H1 (cell line): Measurements from ENCODE around the gene RHOV. TPM values are rescaled to one million over a fixed set of nuclear protein-coding genes. Genes with fewer than 3 reads are reported as not detected.

Experiments used
- CTCF ChIA-PET: fragments of 300-600 bp; sonication (Branson Sonifier 250); formaldehyde crosslinking; loops from one replicate; lab custom pipeline; 2021; ENCODE audit not compliant: partially characterized antibody; lab: Charles Lee
- POLR2A ChIA-PET: fragments of 300-600 bp; sonication (Branson Sonifier 250); formaldehyde crosslinking; loops from one replicate; lab custom pipeline; 2021; ENCODE audit warnings: inconsistent platforms; ENCODE audit not compliant: partially characterized antibody; lab: Charles Lee
- DNase-seq, 2 experiments: peaks; one replicate each; pipeline versions ENCODE4 v3.0.0 to v3.0.0-alpha.2; 2010 to 2022; ENCODE audit warnings: low spot score in 2 of 2, low read depth in 1 of 2, mixed read lengths in 1 of 2
- FAIRE-seq: peaks from 2 replicates; lab custom pipeline; 2011; peaks lifted over from hg19 to GRCh38; lab: Jason Lieb, UNC
- H2AFZ ChIP-seq: 2 replicates; pipeline ENCODE4 v1.8.1; 2012; ENCODE audit warnings: low read length, inconsistent platforms
- H2AK5ac ChIP-seq: 2 replicates; pipeline ENCODE4 v1.6.1; 2013; ENCODE audit warnings: low read depth, low read length
- H2BK120ac ChIP-seq: replicated peaks from 2 replicates; pipeline ENCODE3; 2013; ENCODE audit warnings: low read depth, low read length, inconsistent platforms
- H2BK12ac ChIP-seq: 2 replicates; pipeline ENCODE4 v1.6.1; 2013; ENCODE audit warnings: low read depth, low read length
- H2BK15ac ChIP-seq: 2 replicates; pipeline ENCODE4 v1.6.1; 2013; ENCODE audit warnings: low read length
- H2BK20ac ChIP-seq: 2 replicates; pipeline ENCODE4 v1.6.1; 2013; ENCODE audit warnings: low read length
- H2BK5ac ChIP-seq: 2 replicates; pipeline ENCODE4 v1.6.1; 2013; ENCODE audit warnings: low read depth, low read length
- H3K14ac ChIP-seq: 2 replicates; pipeline ENCODE4 v1.6.1; 2013; ENCODE audit warnings: inconsistent platforms; ENCODE audit not compliant: insufficient read length
- H3K18ac ChIP-seq: 2 replicates; pipeline ENCODE4 v1.6.1; 2013; ENCODE audit warnings: low read length; ENCODE audit errors: extremely low read depth
- H3K23ac ChIP-seq: 2 replicates; pipeline ENCODE4 v1.6.1; 2013; ENCODE audit warnings: inconsistent platforms; ENCODE audit not compliant: insufficient read length
- H3K23me2 ChIP-seq: 2 replicates; pipeline ENCODE4 v1.6.1; 2013; ENCODE audit warnings: low read depth, low read length
- H3K27ac ChIP-seq: 2 replicates; pipeline ENCODE4 v1.6.1; 2011; ENCODE audit warnings: low read depth, low read length, inconsistent platforms
- H3K27me3 ChIP-seq, 4 experiments: replicated peaks in 1 of 4; 1 replicate in 1 of 4; 2 replicates in 3 of 4; pipeline versions ENCODE4 v1.6.1 to v1.8.1; 2011 to 2013; ENCODE audit warnings: low read length in 3 of 4, mild to moderate bottlenecking in 3 of 4, inconsistent platforms in 2 of 4, mixed read lengths in 2 of 4, moderate library complexity in 1 of 4; ENCODE audit not compliant: control insufficient read depth in 3 of 4, insufficient read depth in 3 of 4; ENCODE audit errors: extremely low read depth in 1 of 4
- H3K36me3 ChIP-seq, 4 experiments: 2 replicates each; pipeline versions ENCODE4 v1.6.1 to v1.8.1; 2011 to 2013; ENCODE audit warnings: mild to moderate bottlenecking in 4 of 4, low read length in 3 of 4, moderate library complexity in 2 of 4, control low read depth in 1 of 4, inconsistent platforms in 1 of 4; ENCODE audit not compliant: insufficient read depth in 4 of 4, control insufficient read depth in 2 of 4
- H3K4ac ChIP-seq: replicated peaks from 2 replicates; pipeline ENCODE3; 2013; ENCODE audit warnings: low read length, low read depth, mixed read lengths, inconsistent platforms; ENCODE audit not compliant: insufficient read length
- H3K4me1 ChIP-seq, 4 experiments: replicated peaks in 1 of 4; 1 replicate in 1 of 4; 2 replicates in 3 of 4; pipeline versions ENCODE4 v1.6.1 to v1.8.1; 2011 to 2013; ENCODE audit warnings: low read length in 3 of 4, inconsistent platforms in 2 of 4, mixed read lengths in 1 of 4; ENCODE audit not compliant: insufficient read depth in 4 of 4, control insufficient read depth in 3 of 4
- H3K4me2 ChIP-seq, 2 experiments: 2 replicates each; pipeline versions ENCODE4 v1.6.1 to v1.8.1; 2011 to 2013; ENCODE audit warnings: low read depth in 2 of 2, low read length in 2 of 2, control low read depth in 1 of 2, inconsistent platforms in 1 of 2, mild to moderate bottlenecking in 1 of 2; ENCODE audit not compliant: insufficient read depth in 1 of 2
- H3K4me3 ChIP-seq, 4 experiments: fragments of 200-600, 300-600 bp in 1 of 4; sonication (generic), shearing (Covaris generic), sonication (Bioruptor Twin) in 1 of 4; 2 replicates each; pipeline versions ENCODE4 v1.5.1 to v1.8.1; 2011 to 2016; ENCODE audit warnings: low read length in 4 of 4, low read depth in 3 of 4, control low read depth in 2 of 4, inconsistent platforms in 2 of 4, mild to moderate bottlenecking in 2 of 4, mixed read lengths in 1 of 4, moderate library complexity in 1 of 4; ENCODE audit not compliant: insufficient read depth in 2 of 4; ENCODE audit errors: extremely low read depth in 1 of 4
- H3K56ac ChIP-seq: replicated peaks from 2 replicates; pipeline ENCODE3; 2013; ENCODE audit warnings: low read depth, mild to moderate bottlenecking, mixed read lengths, low read length, inconsistent platforms; ENCODE audit not compliant: insufficient read length
- H3K79me1 ChIP-seq: 2 replicates; pipeline ENCODE4 v1.6.1; 2013; ENCODE audit warnings: low read depth, low read length, control low read depth
- H3K79me2 ChIP-seq, 2 experiments: 2 replicates each; pipeline versions ENCODE4 v1.6.1 to v1.8.1; 2012 to 2013; ENCODE audit warnings: low read length in 2 of 2, mild to moderate bottlenecking in 2 of 2, inconsistent platforms in 1 of 2; ENCODE audit not compliant: insufficient read depth in 2 of 2, control insufficient read depth in 1 of 2
- H3K9ac ChIP-seq, 4 experiments: replicated peaks in 1 of 4; 1 replicate in 1 of 4; 2 replicates in 3 of 4; pipeline versions ENCODE4 v1.6.1 to v1.8.1; 2011 to 2013; ENCODE audit warnings: low read depth in 3 of 4, low read length in 3 of 4, control low read depth in 2 of 4, mild to moderate bottlenecking in 2 of 4, moderate library complexity in 2 of 4, inconsistent platforms in 1 of 4; ENCODE audit errors: extremely low read depth in 1 of 4
- H3K9me3 ChIP-seq, 2 experiments: 2 replicates each; pipeline versions ENCODE4 v1.6.1 to v1.8.1; 2012 to 2013; ENCODE audit warnings: mild to moderate bottlenecking in 2 of 2, moderate library complexity in 2 of 2, control low read depth in 1 of 2, inconsistent platforms in 1 of 2, low read depth in 1 of 2, low read length in 1 of 2, mixed read lengths in 1 of 2; ENCODE audit not compliant: insufficient read depth in 2 of 2
- H4K20me1 ChIP-seq, 2 experiments: replicated peaks in 1 of 2; 2 replicates each; pipeline versions ENCODE3 to v1.8.1; 2011 to 2013; ENCODE audit warnings: inconsistent platforms in 2 of 2, low read length in 2 of 2, mild to moderate bottlenecking in 1 of 2; ENCODE audit not compliant: insufficient read depth in 2 of 2, control insufficient read depth in 1 of 2
- H4K5ac ChIP-seq: 2 replicates; pipeline ENCODE4 v1.6.1; 2013; ENCODE audit warnings: low read length, low read depth, mixed read lengths, inconsistent platforms; ENCODE audit not compliant: insufficient read length
- H4K8ac ChIP-seq: 2 replicates; pipeline ENCODE4 v1.8.0; 2013; ENCODE audit warnings: mild to moderate bottlenecking, moderate library complexity, low read length, inconsistent platforms; ENCODE audit not compliant: insufficient read depth; ENCODE audit errors: extremely low read depth
- H4K91ac ChIP-seq: replicated peaks from 2 replicates; pipeline ENCODE3; 2013; ENCODE audit warnings: low read length, mixed read lengths, inconsistent platforms; ENCODE audit not compliant: insufficient read length
- TBP ChIP-seq: IDR thresholded peaks from 2 replicates; pipeline ENCODE4 v1.6.1; 2011; ENCODE audit warnings: low read depth, low read length, improper control_type of control experiment
- WGBS, 2 experiments: shearing (Covaris generic) in 1 of 2; methylation state at CpG; one replicate each; pipeline versions ENCODE4 v1.1.6 to v1.1.7; 2013 to 2015; ENCODE audit warnings: low lambda C conversion rate in 2 of 2, mixed read lengths in 2 of 2, inconsistent platforms in 1 of 2, low coverage in 1 of 2, missing lambda C conversion rate in 1 of 2; ENCODE audit not compliant: insufficient replicate concordance in 2 of 2, insufficient coverage in 1 of 2, insufficient read length in 1 of 2; ENCODE audit errors: extremely low coverage in 1 of 2, missing lambda C conversion rate in 1 of 2; 5-methylcytosine and 5-hydroxymethylcytosine counted together
- polyA plus RNA-seq, 7 experiments: library from polyadenylated mRNA; depleted of rRNA in 3 of 7; stranded (reverse) in 5 of 7; unstranded in 2 of 7; fragments of >200 nt in 5 of 7; fragments of 200-250 nt in 2 of 7; gene quantifications; 1 replicate in 5 of 7; 2 replicates in 1 of 7; 4 replicates in 1 of 7; pipeline versions ENCODE4 v1.2.1 to v1.2.3, GENCODE V29; 2011 to 2013; ENCODE audit warnings: missing spikeins in 2 of 7, mixed read lengths in 2 of 7
- total RNA-seq: library from RNA; stranded (reverse); fragmentation: NEBNext Ultra II Directional; extraction: Animal tissue kit (Norgen Biotek cat#: 25700); gene quantifications from 2 replicates; pipeline ENCODE4 v1.2.1, GENCODE V29; 2021

Gene RHOV
- total and polyA plus RNA-seq, 2 of the 8 experiments (the other 6 are each of a cell fraction or from before 2014, with no cell fraction given), result 1.5 to 2.7 TPM

DNA sequence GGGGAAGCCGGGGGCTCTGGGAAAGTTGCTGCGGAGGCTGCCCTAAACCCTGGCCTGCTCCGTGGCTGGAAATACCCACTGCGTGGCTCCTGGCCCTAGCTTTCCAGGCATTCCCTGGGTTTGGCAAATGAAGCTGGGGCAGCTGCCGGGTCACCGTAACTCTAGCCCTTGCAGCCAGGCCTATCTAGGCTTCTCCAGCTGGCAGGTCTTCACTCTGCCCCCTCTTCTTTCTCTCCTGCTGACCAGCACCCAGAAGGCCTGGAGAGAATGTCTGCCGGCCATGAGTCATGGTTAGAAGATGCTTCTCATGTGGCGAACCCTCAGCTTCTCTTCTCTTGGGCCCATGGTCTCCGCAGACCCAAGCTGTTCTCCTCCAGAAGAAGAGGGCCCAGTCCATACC is 49.5 kb upstream of the RHOV start:
- no peak for TF ChIP-seq TBP
- TF ChIP-seq, all 59 proteins: peak for 0

More for the DNA sequence above, 49.5 kb upstream of the RHOV start:
- ChIA-PET CTCF (interaction anchor here (0.7 to 33.1 kb wide), 9 partner anchors 1 to 95 kb away, joined by 3 to 619 read pairs (median 6); partner anchors contain the start of genes CHAC1, DLL4 and VPS18), POLR2A (interaction anchor here (0.8 to 43.8 kb wide), 4 partner anchors 8 to 28 kb away, joined by 3 to 1505 read pairs (median 56); partner anchors contain the start of gene CHAC1)
- Histone ChIP-seq H2AFZ (no peak overlapping the region), H4K8ac (no peak overlapping the region; the same call in 1 of the 2 replicates), H3K79me2 (no peaks in the 10 kb centered on the region), H3K4me1 (peaks cover 3 to 16% (median 14%) of the 10 kb centered on the region in 4 experiments), H4K5ac (no peak overlapping the region), H2BK15ac (no peak overlapping the region), H3K18ac (no peak overlapping the region), H3K36me3 (no peaks in the 10 kb centered on the region), H2BK5ac (no peak overlapping the region), H3K79me1 (no peaks in the 10 kb centered on the region), H3K9ac (no peak overlapping the region), H2BK120ac (no peak overlapping the region), H4K20me1 (peaks cover 0 to 13% of the 10 kb centered on the region in 2 experiments), H3K27ac (no peak overlapping the region), H2AK5ac (no peak overlapping the region), H3K4me3 (no peak overlapping the region), H3K56ac (no peak overlapping the region), H3K14ac (no peak overlapping the region), H3K4me2 (no peak overlapping the region), H3K9me3 (no peaks in the 10 kb centered on the region), H3K27me3 (peaks cover 52 to 82% (median 68%) of the 10 kb centered on the region in 4 experiments), H2BK20ac (no peak overlapping the region), H3K4ac (no peak overlapping the region), H3K23ac (no peak overlapping the region), H4K91ac (no peak overlapping the region), H3K23me2 (peaks cover 12% of the 10 kb centered on the region; the same call in 1 of the 2 replicates), H2BK12ac (no peak overlapping the region)
- WGBS, 2 experiments, result 78% methylated on average over 8 of the region's 9 CpGs; no CpG with 5 or more reads in 1 of the 2 experiments
- DNase-seq, result no peak
- no peak for FAIRE-seq
